ENCODE data around the gene UQCRQ. TPM values are rescaled to one million over a fixed set of nuclear protein-coding genes. Genes with fewer than 3 reads are reported as not detected.
A peak's percentile ranks its signal among the peaks of the same experiment; 100 is the strongest.

UQCRQ gene
- total RNA-seq, 1 experiment from 2014 or later: 356 TPM

DNA sequence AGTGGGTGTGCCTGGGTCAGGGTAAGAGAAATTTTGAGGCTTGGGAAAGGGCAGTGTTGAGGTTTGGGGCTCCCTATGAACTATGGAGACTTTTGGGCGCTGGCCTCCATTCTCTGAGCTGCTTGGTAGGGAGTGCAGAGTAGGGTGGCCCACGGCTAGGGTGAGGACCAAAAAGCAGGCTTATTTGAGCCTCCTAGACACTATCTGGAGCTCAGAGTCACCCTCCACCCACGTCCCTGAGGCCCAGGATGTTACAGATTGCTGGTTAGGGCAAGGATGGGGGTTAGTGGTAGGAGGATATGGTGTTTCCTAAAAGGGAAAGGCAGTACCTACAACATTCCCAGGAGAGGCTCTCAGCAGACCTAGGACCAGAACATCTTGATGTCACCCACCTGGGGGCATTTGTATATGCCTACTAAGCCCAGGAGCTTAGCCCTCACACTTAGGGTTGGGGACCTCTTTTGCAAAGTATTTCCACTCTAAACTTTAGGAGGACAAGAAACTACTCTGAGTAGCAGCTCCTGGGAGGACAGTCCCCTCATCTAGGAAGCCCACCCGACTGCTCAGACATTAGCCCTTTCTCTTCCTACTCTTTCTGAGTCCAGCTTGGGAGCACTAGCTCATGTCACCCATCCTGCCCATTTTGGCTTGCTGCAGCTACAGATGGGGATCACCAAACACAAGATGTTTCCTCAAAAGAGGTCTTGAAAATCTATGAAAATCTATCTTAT is 38.3 kb upstream of the UQCRQ start:
- no peaks in the 10 kb centered on the region for H3K4me1 Mint-ChIP-seq (ENCODE audit: low read depth, unreplicated experiment)
- H3K27me3 ChIP-seq (replicated peaks; ENCODE audit: control insufficient read depth, insufficient read depth, low read length): no peaks in the 10 kb centered on the region
- no peak for DNase-seq
- ChIA-PET POLR2A (no interaction called here), CTCF (interaction anchor here (0.6 to 2.0 kb wide), 4 partner anchors 8 to 327 kb away, joined by 3 to 6 read pairs (median 3); no protein-coding TSS in a partner anchor)
- H3K36me3 ChIP-seq (ENCODE audit: control insufficient read depth, insufficient read depth, low read length): no peaks in the 10 kb centered on the region; the same call in 1 of the 2 replicates
- no peak for TF ChIP-seq CTCF (IDR thresholded peaks at IDR 0.05; ENCODE audit: insufficient read depth in 1 of 2, low read depth in 1 of 2, low read length in 1 of 2, severe bottlenecking in 1 of 2, unreplicated experiment in 1 of 2)
- H3K4me3 ChIP-seq (ENCODE audit: low read depth, low read length): no peak overlapping the region
- H3K36me3 Mint-ChIP-seq (ENCODE audit: insufficient read depth, unreplicated experiment): peaks cover 5% of the 10 kb centered on the region
- BruUV-seq (replicated peaks): no TSS peak
- H3K27me3 Mint-ChIP-seq (ENCODE audit: insufficient read depth, unreplicated experiment): no peaks in the 10 kb centered on the region
- no peaks in the 10 kb centered on the region for H3K9me3 Mint-ChIP-seq (ENCODE audit: unreplicated experiment)
- H3K4me1 ChIP-seq: peaks cover 10% of the 10 kb centered on the region
- intact Hi-C loops (cut with micrococcal nuclease; ENCODE audit: unreplicated experiment): no loop called here
- H3K4me3 Mint-ChIP-seq (ENCODE audit: unreplicated experiment): no peak overlapping the region
- no peak overlapping the region for H3K27ac Mint-ChIP-seq (ENCODE audit: unreplicated experiment)
- H3K9me3 ChIP-seq: no peaks in the 10 kb centered on the region

DNA sequence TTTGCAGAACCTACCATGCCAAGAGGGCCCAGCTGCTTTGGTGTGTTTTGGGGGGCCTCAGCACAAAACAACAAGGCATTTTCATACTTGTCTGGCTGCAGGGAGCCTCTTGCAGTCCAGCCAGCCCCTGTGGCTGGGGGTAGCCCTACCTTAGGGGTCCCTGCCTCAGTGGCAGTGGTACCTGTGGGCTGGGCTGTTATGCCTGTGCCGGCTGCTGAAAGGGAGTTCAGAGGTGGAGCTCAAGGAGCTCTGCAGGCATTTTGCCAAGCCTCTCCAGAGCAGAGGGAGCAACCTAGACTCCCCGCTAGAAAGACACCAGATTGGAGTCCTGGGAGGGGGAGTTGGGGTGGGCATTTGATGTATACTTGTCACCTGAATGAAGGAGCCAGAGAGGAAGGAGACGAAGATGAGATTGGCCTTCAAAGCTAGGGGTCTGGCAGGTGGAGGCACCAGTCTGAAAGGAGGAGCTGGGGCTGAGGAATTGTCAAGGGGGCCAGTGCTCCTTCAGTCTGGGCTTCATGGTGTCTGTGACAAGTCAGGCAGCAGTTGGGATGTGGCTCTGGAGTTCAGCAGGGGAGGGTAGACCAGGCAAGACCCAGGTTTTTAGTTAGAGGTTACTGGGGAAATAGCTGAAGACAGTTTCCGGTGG is 37.5 kb upstream of the UQCRQ start:
- Histone ChIP-seq H3K9me3 (no peaks in the 10 kb centered on the region), H3K36me3 (ENCODE audit: control insufficient read depth, insufficient read depth, low read length) (no peaks in the 10 kb centered on the region; the same call in 1 of the 2 replicates), H3K4me3 (ENCODE audit: low read depth, low read length) (no peak overlapping the region), H3K27me3 (replicated peaks; ENCODE audit: control insufficient read depth, insufficient read depth, low read length) (no peaks in the 10 kb centered on the region), H3K4me1 (peaks cover 10% of the 10 kb centered on the region)
- ChIA-PET POLR2A (no interaction called here), CTCF (interaction anchor here (0.6 to 2.9 kb wide), 7 partner anchors 9 to 328 kb away, joined by 3 to 17 read pairs (median 6); partner anchors contain the start of genes GDF9 and UQCRQ)
- H3K9me3 Mint-ChIP-seq (ENCODE audit: unreplicated experiment): no peaks in the 10 kb centered on the region
- peak overlapping the region; percentile 88 for H3K4me3 Mint-ChIP-seq (ENCODE audit: unreplicated experiment)
- H3K36me3 Mint-ChIP-seq (ENCODE audit: insufficient read depth, unreplicated experiment): peaks cover 5% of the 10 kb centered on the region
- TSS peak; percentile 24 for BruUV-seq (replicated peaks)
- H3K4me1 Mint-ChIP-seq (ENCODE audit: low read depth, unreplicated experiment): no peaks in the 10 kb centered on the region
- TF ChIP-seq CTCF (IDR thresholded peaks at IDR 0.05; ENCODE audit: insufficient read depth in 1 of 2, low read depth in 1 of 2, low read length in 1 of 2, severe bottlenecking in 1 of 2, unreplicated experiment in 1 of 2): no peak
- intact Hi-C loops (cut with micrococcal nuclease; ENCODE audit: unreplicated experiment): no loop called here
- no peak for DNase-seq
- no peaks in the 10 kb centered on the region for H3K27me3 Mint-ChIP-seq (ENCODE audit: insufficient read depth, unreplicated experiment)
- H3K27ac Mint-ChIP-seq (ENCODE audit: unreplicated experiment): peak overlapping the region; percentile 73

- peak overlapping the region; percentile 88 for H3K4me3 Mint-ChIP-seq (ENCODE audit: unreplicated experiment)
- Histone ChIP-seq H3K36me3 (ENCODE audit: control insufficient read depth, insufficient read depth, low read length) (no peaks in the 10 kb centered on the region; the same call in 1 of the 2 replicates), H3K27me3 (replicated peaks; ENCODE audit: control insufficient read depth, insufficient read depth, low read length) (no peaks in the 10 kb centered on the region), H3K9me3 (no peaks in the 10 kb centered on the region), H3K4me3 (ENCODE audit: low read depth, low read length) (peak overlapping the region; percentile 76), H3K4me1 (peaks cover 10% of the 10 kb centered on the region)
- CTCF ChIA-PET: interaction anchor here (1.0 to 2.9 kb wide), 8 partner anchors 9 to 75 kb away, joined by 3 to 17 read pairs (median 5); partner anchors contain the start of genes GDF9 and UQCRQ
- intact Hi-C loops (cut with micrococcal nuclease; ENCODE audit: unreplicated experiment): loop anchor here (1.0 kb wide), 2 partner anchors 36 to 53 kb away; partner anchors contain the start of genes GDF9 and UQCRQ
- no peaks in the 10 kb centered on the region for H3K4me1 Mint-ChIP-seq (ENCODE audit: low read depth, unreplicated experiment)
- H3K36me3 Mint-ChIP-seq (ENCODE audit: insufficient read depth, unreplicated experiment): peaks cover 5% of the 10 kb centered on the region
- no peaks in the 10 kb centered on the region for H3K9me3 Mint-ChIP-seq (ENCODE audit: unreplicated experiment)
- no TSS peak for BruUV-seq (replicated peaks)
- DNase-seq: peak; percentile 78 to 88
- peak overlapping the region; percentile 73 for H3K27ac Mint-ChIP-seq (ENCODE audit: unreplicated experiment)
- no peaks in the 10 kb centered on the region for H3K27me3 Mint-ChIP-seq (ENCODE audit: insufficient read depth, unreplicated experiment)
- TF ChIP-seq CTCF (IDR thresholded peaks at IDR 0.05; ENCODE audit: insufficient read depth in 1 of 2, low read depth in 1 of 2, low read length in 1 of 2, severe bottlenecking in 1 of 2, unreplicated experiment in 1 of 2): peak; percentile 89 to 96
- POLR2A ChIA-PET: interaction anchor here (0.6 to 1.0 kb wide), 3 partner anchors 23 to 53 kb away, joined by 3 to 6 read pairs (median 4); no protein-coding TSS in a partner anchor
Measured at GRCh38 chr5:132829742-132830435, 36.6 kb upstream of the UQCRQ start.

Data from Caco-2 (cell line).